ENCODE results near the gene GTF2A1. TPM values are rescaled to one million over a fixed set of nuclear protein-coding genes. Genes with fewer than 3 reads are reported as not detected.

Gene GTF2A1
- total and polyA plus RNA-seq, 8 donors: 2.0 to 73.5 (median 8.4) TPM

- no peak overlapping the region for H3K4me3 ChIP-seq
- DNase-seq: no peak
- H3K27ac ChIP-seq: no peak overlapping the region
- intact Hi-C loops (cut with DNase I; ENCODE audit: low total_unique reads): no loop called here
- no peaks in the 10 kb centered on the region for H3K36me3 ChIP-seq
- H3K27me3 ChIP-seq: no peaks in the 10 kb centered on the region
- H3K9me3 ChIP-seq: no peaks in the 10 kb centered on the region
- H3K4me1 ChIP-seq: peaks cover 0 to 19% (median 10%) of the 10 kb centered on the region in 4 donors
- WGBS, 5 donors: 51 to 75% (median 61%) methylated on average over 2 of the region's 2 CpGs
- TF ChIP-seq EP300 (IDR thresholded peaks at IDR 0.05) (no peak), POLR2AphosphoS5 (IDR thresholded peaks at IDR 0.05) (no peak), POLR2A (IDR thresholded peaks at IDR 0.05) (no peak)
- TF ChIP-seq, protein P1, sequence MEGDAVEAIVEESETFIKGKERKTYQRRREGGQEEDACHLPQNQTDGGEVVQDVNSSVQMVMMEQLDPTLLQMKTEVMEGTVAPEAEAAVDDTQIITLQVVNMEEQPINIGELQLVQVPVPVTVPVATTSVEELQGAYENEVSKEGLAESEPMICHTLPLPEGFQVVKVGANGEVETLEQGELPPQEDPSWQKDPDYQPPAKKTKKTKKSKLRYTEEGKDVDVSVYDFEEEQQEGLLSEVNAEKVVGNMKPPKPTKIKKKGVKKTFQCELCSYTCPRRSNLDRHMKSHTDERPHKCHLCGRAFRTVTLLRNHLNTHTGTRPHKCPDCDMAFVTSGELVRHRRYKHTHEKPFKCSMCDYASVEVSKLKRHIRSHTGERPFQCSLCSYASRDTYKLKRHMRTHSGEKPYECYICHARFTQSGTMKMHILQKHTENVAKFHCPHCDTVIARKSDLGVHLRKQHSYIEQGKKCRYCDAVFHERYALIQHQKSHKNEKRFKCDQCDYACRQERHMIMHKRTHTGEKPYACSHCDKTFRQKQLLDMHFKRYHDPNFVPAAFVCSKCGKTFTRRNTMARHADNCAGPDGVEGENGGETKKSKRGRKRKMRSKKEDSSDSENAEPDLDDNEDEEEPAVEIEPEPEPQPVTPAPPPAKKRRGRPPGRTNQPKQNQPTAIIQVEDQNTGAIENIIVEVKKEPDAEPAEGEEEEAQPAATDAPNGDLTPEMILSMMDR (IDR thresholded peaks at IDR 0.05): no peak
These were observed 79.3 kb downstream of the GTF2A1 start for GRCh38 chr14:81141426-81141825.

DNA sequence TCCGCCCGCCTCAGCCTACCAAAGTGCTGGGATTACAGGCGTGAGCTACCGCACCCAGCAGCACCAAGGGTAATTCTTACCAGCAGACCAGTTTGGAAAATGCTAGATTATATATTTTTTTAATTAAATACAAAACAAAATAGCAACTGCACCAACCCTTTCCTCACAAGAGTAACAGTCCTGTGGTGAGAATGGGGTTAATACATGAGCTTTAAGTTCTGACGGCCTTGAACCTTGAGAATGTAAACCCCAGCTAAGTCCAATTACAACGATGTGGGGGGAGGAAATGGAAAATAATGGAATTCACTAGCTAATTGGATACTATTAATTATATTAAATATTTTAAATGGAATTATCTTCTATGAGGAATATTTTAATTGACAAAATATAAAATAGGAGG is 82.3 kb downstream of the GTF2A1 start:
- Histone ChIP-seq H3K36me3 (no peaks in the 10 kb centered on the region), H3K9me3 (peaks cover 0 to 7% (median 0%) of the 10 kb centered on the region in 4 donors), H3K27ac (no peak overlapping the region), H3K4me1 (no peaks in the 10 kb centered on the region), H3K27me3 (no peaks in the 10 kb centered on the region), H3K4me3 (no peak overlapping the region)
- TF ChIP-seq POLR2A (IDR thresholded peaks at IDR 0.05): no peak
- TF ChIP-seq, protein P1 (IDR thresholded peaks at IDR 0.05): no peak
- TF ChIP-seq POLR2AphosphoS5 (IDR thresholded peaks at IDR 0.05): no peak
- no peak for TF ChIP-seq EP300 (IDR thresholded peaks at IDR 0.05)
- 86 to 93% (median 91%) methylated on average over 6 of the region's 6 CpGs for WGBS, 5 donors
- intact Hi-C loops (cut with DNase I; ENCODE audit: low total_unique reads): no loop called here
- no peak for DNase-seq

GRCh38 chr14:81137316-81137715 is 83.4 kb downstream of the GTF2A1 start:
- H3K4me3 ChIP-seq: no peak overlapping the region
- no peaks in the 10 kb centered on the region for H3K4me1 ChIP-seq
- intact Hi-C loops (cut with DNase I; ENCODE audit: low total_unique reads): no loop called here
- 68 to 82% (median 74%) methylated on average over 2 of the region's 2 CpGs for WGBS, 5 donors
- TF ChIP-seq, protein P1 (IDR thresholded peaks at IDR 0.05): no peak
- TF ChIP-seq POLR2A (IDR thresholded peaks at IDR 0.05) (no peak), POLR2AphosphoS5 (IDR thresholded peaks at IDR 0.05) (no peak), EP300 (IDR thresholded peaks at IDR 0.05) (no peak)
- H3K36me3 ChIP-seq: no peaks in the 10 kb centered on the region
- DNase-seq: no peak
- no peaks in the 10 kb centered on the region for H3K27me3 ChIP-seq
- no peak overlapping the region for H3K27ac ChIP-seq
- peaks cover 0 to 7% (median 0%) of the 10 kb centered on the region in 4 donors for H3K9me3 ChIP-seq

DNA sequence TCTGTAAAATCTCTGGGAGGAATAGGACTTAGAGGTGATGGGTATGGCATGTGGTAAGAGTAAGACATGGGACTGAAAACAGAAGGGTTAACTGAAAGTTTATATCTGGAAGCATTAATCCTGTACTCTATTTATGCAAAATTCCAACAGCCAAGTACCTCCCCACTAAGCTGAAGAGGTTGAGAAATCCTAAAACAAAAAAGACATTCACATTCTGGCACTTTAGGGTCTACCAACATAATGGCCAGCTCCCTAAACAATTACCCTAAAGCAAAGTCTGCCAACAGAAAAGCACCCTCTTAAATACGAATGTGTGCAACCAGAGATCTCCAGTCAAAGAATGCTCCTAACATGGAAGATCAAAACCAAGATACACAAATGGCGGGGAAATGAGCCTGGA is 87.4 kb downstream of the GTF2A1 start:
- no peaks in the 10 kb centered on the region for H3K4me1 ChIP-seq
- no peak overlapping the region for H3K27ac ChIP-seq
- TF ChIP-seq EP300 (IDR thresholded peaks at IDR 0.05) (no peak), POLR2A (IDR thresholded peaks at IDR 0.05) (no peak), POLR2AphosphoS5 (IDR thresholded peaks at IDR 0.05) (no peak)
- TF ChIP-seq, protein P1 (IDR thresholded peaks at IDR 0.05): no peak
- no peak overlapping the region for H3K4me3 ChIP-seq
- no peak for DNase-seq
- H3K9me3 ChIP-seq: peaks cover 0 to 7% (median 0%) of the 10 kb centered on the region in 4 donors
- intact Hi-C loops (cut with DNase I; ENCODE audit: low total_unique reads): no loop called here
- H3K36me3 ChIP-seq: no peaks in the 10 kb centered on the region
- no peaks in the 10 kb centered on the region for H3K27me3 ChIP-seq
- 77 to 81% (median 79%) methylated on average over 2 of the region's 2 CpGs for WGBS, 5 donors
